ENCODE measurements around the gene IL18BP. TPM values are rescaled to one million over a fixed set of nuclear protein-coding genes. Genes with fewer than 3 reads are reported as not detected.

The IL18BP gene
- polyA plus RNA-seq, 1 experiment, result 2.2 TPM

DNA sequence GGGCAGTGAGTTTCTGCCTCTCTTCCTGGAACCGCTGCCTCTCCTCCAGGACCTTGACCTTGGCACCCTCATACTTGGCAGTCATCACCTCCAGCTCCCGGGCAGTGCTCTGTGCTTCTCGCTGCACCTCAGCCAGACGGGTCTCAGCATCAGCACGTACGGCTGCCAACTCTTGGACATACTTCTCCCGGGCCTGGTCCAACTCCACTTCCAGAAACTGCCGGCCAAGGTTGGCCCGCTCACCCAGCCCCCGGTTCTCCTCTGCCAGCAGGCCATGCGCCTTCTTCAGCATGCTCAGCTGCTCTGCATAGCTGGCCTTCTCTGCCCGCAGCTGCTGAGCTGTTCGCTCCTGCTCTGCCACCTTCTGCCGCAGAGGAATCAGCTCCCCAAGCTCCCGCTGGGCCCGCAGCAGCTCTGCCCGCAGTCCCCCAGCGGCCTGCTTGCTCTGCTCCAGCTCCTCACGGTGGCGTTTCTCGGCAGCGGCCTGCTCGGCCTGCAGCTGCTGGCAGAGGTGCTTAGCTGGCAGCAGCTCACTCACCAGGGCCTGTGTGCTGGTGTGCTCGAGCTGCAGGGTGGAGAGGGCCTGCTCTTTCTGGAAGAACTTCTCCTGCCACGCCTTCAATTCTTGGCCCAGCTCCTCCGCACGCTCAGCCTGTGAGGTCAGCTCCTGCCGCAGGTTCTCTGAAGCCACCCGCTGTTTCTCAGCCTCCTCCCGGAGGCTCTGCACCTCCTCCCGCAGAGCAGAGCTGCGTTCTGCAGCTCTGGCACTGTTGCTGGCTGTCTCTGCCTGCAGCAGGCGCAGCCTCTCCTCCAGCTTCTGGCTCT is 14.4 kb downstream of the IL18BP start:
- Histone ChIP-seq H3K4me3 (ENCODE audit: low read depth, low read length) (no peak overlapping the region), H3K27ac (ENCODE audit: low read depth, low read length) (peak overlapping the region; percentile 21), H3K27me3 (ENCODE audit: control insufficient read depth, insufficient read depth, low read length) (no peaks in the 10 kb centered on the region), H3K9me3 (ENCODE audit: control insufficient read depth, insufficient read depth, low read length) (no peaks in the 10 kb centered on the region)
- TF ChIP-seq CTCF (IDR thresholded peaks at IDR 0.05; ENCODE audit: low read depth, low read length), result no peak
- POLR2A ChIA-PET, result interaction anchor here (1.5 kb wide), 1 partner anchor 13 kb away, joined by 4 read pairs; no protein-coding TSS in a partner anchor
- CTCF ChIA-PET, result interaction anchor here (0.9 to 5.2 kb wide), 4 partner anchors 12 to 170 kb away, joined by 3 to 39 read pairs (median 8); no protein-coding TSS in a partner anchor
- no peak for DNase-seq (ENCODE audit: low read depth, low spot score)

- H3K27me3 ChIP-seq (ENCODE audit: control insufficient read depth, insufficient read depth, low read length), result no peaks in the 10 kb centered on the region
- TF ChIP-seq CTCF (IDR thresholded peaks at IDR 0.05; ENCODE audit: low read depth, low read length), result no peak
- no peak overlapping the region for H3K4me3 ChIP-seq (ENCODE audit: low read depth, low read length)
- no peak for DNase-seq (ENCODE audit: low read depth, low spot score)
- ChIA-PET CTCF (interaction anchor here (1.1 to 5.2 kb wide), 6 partner anchors 11 to 224 kb away, joined by 4 to 39 read pairs (median 10); no protein-coding TSS in a partner anchor), POLR2A (interaction anchor here (0.6 to 1.5 kb wide), 3 partner anchors 14 to 77 kb away, joined by 3 to 9 read pairs (median 4); no protein-coding TSS in a partner anchor)
- H3K9me3 ChIP-seq (ENCODE audit: control insufficient read depth, insufficient read depth, low read length), result no peaks in the 10 kb centered on the region
- H3K27ac ChIP-seq (ENCODE audit: low read depth, low read length), result peak overlapping the region; percentile 52
Observed at GRCh38 chr11:72013765-72014711, 15.3 kb downstream of the IL18BP start.

- CTCF ChIA-PET, result interaction anchor here (1.2 to 5.2 kb wide), 6 partner anchors 10 to 223 kb away, joined by 4 to 39 read pairs (median 6); no protein-coding TSS in a partner anchor
- DNase-seq (ENCODE audit: low read depth, low spot score), result no peak
Observed at GRCh38 chr11:72014761-72015320, 16.1 kb downstream of the IL18BP start.

GRCh38 chr11:72015511-72016061 is 16.9 kb downstream of the IL18BP start:
- no peak for DNase-seq (ENCODE audit: low read depth, low spot score)
- H3K9me3 ChIP-seq (ENCODE audit: control insufficient read depth, insufficient read depth, low read length), result no peaks in the 10 kb centered on the region
- no peak overlapping the region for H3K27ac ChIP-seq (ENCODE audit: low read depth, low read length)
- CTCF ChIA-PET, result interaction anchor here (0.7 to 5.2 kb wide), 7 partner anchors 9 to 415 kb away, joined by 3 to 39 read pairs (median 6); no protein-coding TSS in a partner anchor
- no peaks in the 10 kb centered on the region for H3K27me3 ChIP-seq (ENCODE audit: control insufficient read depth, insufficient read depth, low read length)
- POLR2A ChIA-PET, result interaction anchor here (1.0 to 1.4 kb wide), 2 partner anchors 16 to 17 kb away, joined by 3 to 4 read pairs; no protein-coding TSS in a partner anchor
- no peak overlapping the region for H3K4me3 ChIP-seq (ENCODE audit: low read depth, low read length)
- peak; percentile 48 for TF ChIP-seq CTCF (IDR thresholded peaks at IDR 0.05; ENCODE audit: low read depth, low read length)

More at GRCh38 chr11:72014761-72015320, 16.1 kb downstream of the IL18BP start:
- no peak overlapping the region for H3K27ac ChIP-seq (ENCODE audit: low read depth, low read length)
- no peak overlapping the region for H3K4me3 ChIP-seq (ENCODE audit: low read depth, low read length)
- H3K27me3 ChIP-seq (ENCODE audit: control insufficient read depth, insufficient read depth, low read length), result no peaks in the 10 kb centered on the region
- POLR2A ChIA-PET, result interaction anchor here (0.5 to 1.4 kb wide), 4 partner anchors 15 to 395 kb away, joined by 3 to 9 read pairs (median 5); no protein-coding TSS in a partner anchor
- H3K9me3 ChIP-seq (ENCODE audit: control insufficient read depth, insufficient read depth, low read length), result no peaks in the 10 kb centered on the region
- TF ChIP-seq CTCF (IDR thresholded peaks at IDR 0.05; ENCODE audit: low read depth, low read length), result no peak
